Stimulated activated memory B cell treated with anti-CD40 and anti-IgM and Interleukin-4, amounts not matched to agents 10 μg/mL and 1 μg/mL and 100 μg/mL, for 72 hours (primary cell): ENCODE results near the gene USP21.

ENCODE experiments used
- ATAC-seq: fragments of 150-1000 bp; cut with Tn5 transposase; 2 replicates; pipeline ENCODE4 v1.10.0; 2021
- H3K27ac Mint-ChIP-seq: one replicate; pipeline ENCODE4 v1.8.0; 2022; ENCODE audit warnings: mild to moderate bottlenecking, mixed read lengths
- H3K27me3 Mint-ChIP-seq: one replicate; pipeline ENCODE4 v1.8.0; 2022; ENCODE audit warnings: mixed read lengths
- H3K36me3 Mint-ChIP-seq: one replicate; pipeline ENCODE4 v1.8.0; 2022; ENCODE audit warnings: mixed read lengths
- H3K4me1 Mint-ChIP-seq: one replicate; pipeline ENCODE4 v1.8.0; 2022; ENCODE audit warnings: mixed read lengths
- H3K4me3 Mint-ChIP-seq: one replicate; pipeline ENCODE4 v1.8.0; 2022; ENCODE audit warnings: mild to moderate bottlenecking, moderate library complexity, mixed read lengths
- H3K9me3 Mint-ChIP-seq: one replicate; pipeline ENCODE4 v1.8.0; 2022; ENCODE audit warnings: mixed read lengths

The USP21 gene

DNA sequence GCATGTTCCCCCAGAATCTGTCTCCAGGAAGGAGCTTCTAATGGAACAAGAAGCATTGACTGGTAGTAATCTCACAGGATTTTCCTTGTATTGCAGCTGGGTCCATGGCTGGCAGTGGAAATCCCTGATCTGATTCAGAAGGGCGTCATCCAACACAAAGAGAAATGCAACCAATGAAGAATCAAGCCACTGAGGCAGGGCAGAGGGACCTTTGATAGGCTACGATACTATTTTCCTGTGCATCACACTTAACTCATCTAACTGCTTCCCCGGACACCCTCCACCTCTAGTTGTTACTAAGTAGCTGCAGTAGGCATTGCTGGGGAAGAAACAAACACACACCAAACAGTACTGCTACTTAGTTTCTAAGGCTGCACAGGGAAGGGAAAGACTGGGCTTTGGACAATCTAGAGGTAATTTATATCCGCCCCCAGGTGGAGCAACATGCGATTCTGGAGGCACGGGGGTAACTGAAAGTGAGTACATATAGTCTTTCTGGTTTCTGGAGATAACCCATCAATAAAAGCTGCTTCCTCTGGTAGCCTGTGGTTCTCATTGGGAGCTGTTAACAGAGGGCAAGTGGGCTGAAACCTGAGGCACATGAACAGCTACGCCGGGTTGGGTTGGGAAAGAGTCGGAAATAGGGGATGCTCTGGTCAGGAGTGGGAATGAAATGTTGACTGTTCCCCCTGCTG is 837 bp upstream of the USP21 start:
- Mint-ChIP-seq H3K27me3 (no peaks in the 10 kb centered on the region), H3K27ac (peak overlapping the region; percentile 85), H3K36me3 (peaks cover 44% of the 10 kb centered on the region)

DNA sequence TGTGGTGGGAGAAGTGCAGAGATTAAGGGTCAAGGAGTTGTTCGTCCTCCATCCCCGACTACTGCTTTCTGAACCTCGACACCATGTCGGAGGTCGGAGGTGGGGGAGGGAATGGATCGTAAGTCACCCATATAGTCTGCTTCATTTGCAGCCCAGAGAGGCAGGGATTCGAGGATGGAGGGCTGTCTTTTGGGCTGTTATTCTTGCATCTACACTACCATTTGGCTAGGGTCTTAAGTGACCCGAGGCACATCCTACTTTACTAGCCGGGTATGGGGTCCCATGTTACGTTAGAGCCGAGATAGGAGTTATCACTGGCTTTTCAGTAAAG is 578 bp downstream of the USP21 start:
- no peaks in the 10 kb centered on the region for H3K9me3 Mint-ChIP-seq
- peak overlapping the region; percentile 81 for H3K4me3 Mint-ChIP-seq
- peaks cover 58% of the 10 kb centered on the region for H3K4me1 Mint-ChIP-seq
- peaks cover 57% of the 10 kb centered on the region for H3K36me3 Mint-ChIP-seq
- no peaks in the 10 kb centered on the region for H3K27me3 Mint-ChIP-seq
- no peak for ATAC-seq
- H3K27ac Mint-ChIP-seq, result peak overlapping the region; percentile 85

More for the DNA sequence above, 837 bp upstream of the USP21 start:
- Mint-ChIP-seq H3K9me3 (no peaks in the 10 kb centered on the region), H3K4me1 (peaks cover 60% of the 10 kb centered on the region), H3K4me3 (peak overlapping the region; percentile 18)
- no peak for ATAC-seq

DNA sequence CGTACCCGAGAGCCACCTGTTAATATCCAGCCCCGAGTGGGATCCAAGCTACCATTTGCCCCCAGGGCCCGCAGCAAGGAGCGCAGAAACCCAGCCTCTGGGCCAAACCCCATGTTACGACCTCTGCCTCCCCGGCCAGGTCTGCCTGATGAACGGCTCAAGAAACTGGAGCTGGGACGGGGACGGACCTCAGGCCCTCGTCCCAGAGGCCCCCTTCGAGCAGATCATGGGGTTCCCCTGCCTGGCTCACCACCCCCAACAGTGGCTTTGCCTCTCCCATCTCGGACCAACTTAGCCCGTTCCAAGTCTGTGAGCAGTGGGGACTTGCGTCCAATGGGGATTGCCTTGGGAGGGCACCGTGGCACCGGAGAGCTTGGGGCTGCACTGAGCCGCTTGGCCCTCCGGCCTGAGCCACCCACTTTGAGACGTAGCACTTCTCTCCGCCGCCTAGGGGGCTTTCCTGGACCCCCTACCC is 1.4 kb downstream of the USP21 start:
- Mint-ChIP-seq H3K27ac (peak overlapping the region; percentile 38), H3K36me3 (peaks cover 54% of the 10 kb centered on the region), H3K27me3 (no peaks in the 10 kb centered on the region), H3K4me3 (peak overlapping the region; percentile 81), H3K4me1 (peaks cover 58% of the 10 kb centered on the region), H3K9me3 (no peaks in the 10 kb centered on the region)
- no peak for ATAC-seq

DNA sequence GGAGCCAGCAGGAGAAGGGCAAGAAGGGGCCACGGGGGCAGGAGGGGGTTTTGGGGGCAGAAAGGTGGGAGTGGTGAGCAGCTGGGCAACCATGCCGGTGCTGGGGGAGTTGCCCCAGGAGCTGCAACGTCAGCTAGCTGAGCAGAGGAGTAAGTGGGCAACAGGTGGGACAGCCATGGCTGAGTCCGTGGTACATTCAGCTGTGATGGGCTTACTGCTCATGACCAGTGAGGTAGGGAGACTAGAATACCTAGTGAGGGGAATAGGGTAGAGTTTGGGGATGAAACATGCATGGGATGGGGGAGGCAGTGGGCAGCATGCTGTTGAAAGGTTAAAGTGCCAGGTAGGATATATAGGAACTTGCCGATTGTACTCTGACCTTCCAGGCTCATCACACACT is 2.4 kb downstream of the USP21 start:
- peak overlapping the region; percentile 38 for H3K27ac Mint-ChIP-seq
- peaks cover 58% of the 10 kb centered on the region for H3K4me1 Mint-ChIP-seq
- H3K27me3 Mint-ChIP-seq, result no peaks in the 10 kb centered on the region
- ATAC-seq, result no peak
- H3K4me3 Mint-ChIP-seq, result no peak overlapping the region
- H3K36me3 Mint-ChIP-seq, result peaks cover 53% of the 10 kb centered on the region
- H3K9me3 Mint-ChIP-seq, result no peaks in the 10 kb centered on the region

DNA sequence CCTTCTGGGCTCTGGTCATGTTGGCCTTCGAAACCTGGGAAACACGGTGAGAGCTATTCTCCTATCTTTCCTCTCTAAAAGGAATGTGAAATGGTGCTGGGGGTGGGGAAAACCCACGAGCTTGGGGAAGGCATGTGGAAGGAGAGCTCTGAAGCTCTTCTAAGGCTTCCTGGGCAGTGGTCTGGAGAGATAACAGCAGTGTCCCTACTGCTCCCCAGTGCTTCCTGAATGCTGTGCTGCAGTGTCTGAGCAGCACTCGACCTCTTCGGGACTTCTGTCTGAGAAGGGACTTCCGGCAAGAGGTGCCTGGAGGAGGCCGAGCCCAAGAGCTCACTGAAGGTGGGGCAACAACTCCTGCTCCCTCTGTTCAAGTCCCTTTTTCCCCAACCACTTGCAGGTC is 2.8 kb downstream of the USP21 start:
- Mint-ChIP-seq H3K27me3 (no peaks in the 10 kb centered on the region), H3K4me1 (peaks cover 62% of the 10 kb centered on the region), H3K9me3 (no peaks in the 10 kb centered on the region), H3K27ac (peak overlapping the region; percentile 3), H3K4me3 (no peak overlapping the region), H3K36me3 (peaks cover 50% of the 10 kb centered on the region)
- no peak for ATAC-seq

GRCh38 chr1:161162806-161163205 is 3.5 kb downstream of the USP21 start:
- Mint-ChIP-seq H3K4me1 (peaks cover 67% of the 10 kb centered on the region), H3K36me3 (peaks cover 42% of the 10 kb centered on the region), H3K27ac (peak overlapping the region; percentile 3), H3K9me3 (no peaks in the 10 kb centered on the region), H3K4me3 (no peak overlapping the region), H3K27me3 (no peaks in the 10 kb centered on the region)
- ATAC-seq, result no peak

- Mint-ChIP-seq H3K4me1 (peaks cover 71% of the 10 kb centered on the region), H3K27ac (peak overlapping the region; percentile 3), H3K9me3 (no peaks in the 10 kb centered on the region), H3K36me3 (peaks cover 37% of the 10 kb centered on the region), H3K27me3 (no peaks in the 10 kb centered on the region), H3K4me3 (no peak overlapping the region)
- ATAC-seq, result no peak
Measured at GRCh38 chr1:161163793-161164192, 4.5 kb downstream of the USP21 start.

GRCh38 chr1:161164901-161165610 is 5.8 kb downstream of the USP21 start:
- Mint-ChIP-seq H3K27ac (peak overlapping the region; percentile 95), H3K36me3 (peaks cover 37% of the 10 kb centered on the region), H3K27me3 (no peaks in the 10 kb centered on the region), H3K9me3 (no peaks in the 10 kb centered on the region), H3K4me3 (peak overlapping the region; percentile 29), H3K4me1 (peaks cover 63% of the 10 kb centered on the region)
- no peak for ATAC-seq

GRCh38 chr1:161165742-161166668 is 6.7 kb downstream of the USP21 start, which contains the start of gene PPOX:
Gene PPOX, plus strand, starts transcription at chr1:161166426. Its CDS starts 422 bp downstream, at chr1:161166848.
- no peaks in the 10 kb centered on the region for H3K9me3 Mint-ChIP-seq
- peaks cover 40% of the 10 kb centered on the region for H3K36me3 Mint-ChIP-seq
- H3K4me3 Mint-ChIP-seq, result peak within 1 kb of the TSS; percentile 79
- H3K4me1 Mint-ChIP-seq, result peaks cover 54% of the 10 kb centered on the region
- ATAC-seq, result peak; percentile 98
- H3K27me3 Mint-ChIP-seq, result no peaks in the 10 kb centered on the region
- peak within 1 kb of the TSS; percentile 95 for H3K27ac Mint-ChIP-seq

- no peak for ATAC-seq
- H3K4me3 Mint-ChIP-seq, result peak overlapping the region; percentile 79
- H3K27ac Mint-ChIP-seq, result peak overlapping the region; percentile 95
- no peaks in the 10 kb centered on the region for H3K9me3 Mint-ChIP-seq
- H3K36me3 Mint-ChIP-seq, result peaks cover 39% of the 10 kb centered on the region
- H3K27me3 Mint-ChIP-seq, result no peaks in the 10 kb centered on the region
- peaks cover 45% of the 10 kb centered on the region for H3K4me1 Mint-ChIP-seq
Measured at GRCh38 chr1:161166669-161167548, 7.6 kb downstream of the USP21 start.

DNA sequence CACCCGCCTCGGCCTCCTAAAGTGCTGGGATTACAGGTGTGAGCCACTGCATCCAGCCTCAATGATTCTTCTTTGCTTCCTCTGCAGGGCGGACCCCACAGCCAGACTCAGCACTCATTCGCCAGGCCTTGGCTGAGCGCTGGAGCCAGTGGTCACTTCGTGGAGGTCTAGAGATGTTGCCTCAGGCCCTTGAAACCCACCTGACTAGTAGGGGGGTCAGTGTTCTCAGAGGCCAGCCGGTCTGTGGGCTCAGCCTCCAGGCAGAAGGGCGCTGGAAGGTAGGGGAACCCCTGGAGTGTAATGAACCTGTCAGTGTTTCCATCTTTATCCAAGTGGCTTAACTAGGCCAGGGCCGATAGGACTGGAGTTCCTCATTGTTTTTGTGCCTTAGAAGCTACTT is 9.6 kb downstream of the USP21 start:
- H3K4me3 Mint-ChIP-seq, result no peak overlapping the region
- no peak overlapping the region for H3K27ac Mint-ChIP-seq

DNA sequence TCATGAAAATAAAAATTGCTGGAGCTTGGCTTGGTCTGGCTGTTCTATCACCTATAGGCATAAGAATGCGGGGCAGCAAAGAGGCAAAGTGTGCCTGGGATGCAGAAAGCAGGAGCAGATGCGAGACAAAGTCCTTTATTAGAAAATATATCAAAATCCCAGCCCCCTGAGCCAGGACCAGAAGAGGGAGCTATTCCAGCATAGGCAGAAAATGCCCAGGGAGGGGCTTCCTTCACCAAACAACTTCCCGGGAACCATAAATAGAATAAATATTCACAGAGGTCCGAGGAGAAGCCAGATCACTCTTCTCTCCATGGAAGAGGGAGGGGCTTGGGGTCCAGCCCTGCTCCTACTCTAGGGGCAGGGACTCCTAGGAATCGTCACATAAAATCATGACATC is 11.9 kb downstream of the USP21 start:
- no peak overlapping the region for H3K4me3 Mint-ChIP-seq
- H3K27ac Mint-ChIP-seq, result no peak overlapping the region
- no peaks in the 10 kb centered on the region for H3K27me3 Mint-ChIP-seq
- peaks cover 51% of the 10 kb centered on the region for H3K36me3 Mint-ChIP-seq
- ATAC-seq, result no peak
- no peaks in the 10 kb centered on the region for H3K9me3 Mint-ChIP-seq
- peaks cover 54% of the 10 kb centered on the region for H3K4me1 Mint-ChIP-seq

More for the DNA sequence above, 9.6 kb downstream of the USP21 start:
- Mint-ChIP-seq H3K4me1 (peaks cover 47% of the 10 kb centered on the region), H3K27me3 (no peaks in the 10 kb centered on the region), H3K9me3 (no peaks in the 10 kb centered on the region), H3K36me3 (peaks cover 42% of the 10 kb centered on the region)
- ATAC-seq, result no peak

DNA sequence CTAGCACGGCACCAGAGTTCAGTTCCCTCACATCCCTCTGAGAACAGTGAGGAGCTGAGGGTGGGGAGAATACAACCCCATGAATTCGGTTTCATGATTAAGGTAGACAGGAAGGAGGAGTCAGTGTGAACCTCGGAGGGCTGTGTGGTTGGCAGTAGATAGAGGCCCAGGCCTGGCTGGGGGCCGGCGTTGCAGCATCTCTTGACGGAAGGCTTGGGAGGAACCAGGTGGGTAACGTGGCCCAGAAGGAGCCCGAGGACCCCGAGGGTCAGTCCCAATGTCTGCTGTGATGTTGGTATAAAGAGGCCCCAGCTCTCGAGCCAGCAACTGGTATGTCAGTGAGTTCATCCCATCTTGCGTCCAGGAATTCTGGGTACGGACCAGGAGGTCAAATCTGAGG is 12.4 kb downstream of the USP21 start:
- Mint-ChIP-seq H3K36me3 (peaks cover 51% of the 10 kb centered on the region), H3K4me1 (peaks cover 59% of the 10 kb centered on the region), H3K4me3 (no peak overlapping the region), H3K9me3 (no peaks in the 10 kb centered on the region), H3K27ac (no peak overlapping the region), H3K27me3 (no peaks in the 10 kb centered on the region)
- ATAC-seq, result no peak

- Mint-ChIP-seq H3K27ac (peak overlapping the region; percentile 56), H3K36me3 (peaks cover 51% of the 10 kb centered on the region), H3K4me1 (peaks cover 52% of the 10 kb centered on the region), H3K9me3 (no peaks in the 10 kb centered on the region), H3K27me3 (no peaks in the 10 kb centered on the region), H3K4me3 (no peak overlapping the region)
- no peak for ATAC-seq
Measured at GRCh38 chr1:161172349-161172748, 13.0 kb downstream of the USP21 start.
